ENCODE results near the gene KRT78. TPM values are rescaled to one million over a fixed set of nuclear protein-coding genes. Genes with fewer than 3 reads are reported as not detected.

The KRT78 gene
- total RNA-seq, 1 donor from 2014 or later, result 89.1 TPM

GRCh38 chr12:52871291-52872039 lies 22.7 kb upstream of the KRT78 start:
- intact Hi-C loops (cut with DNase I), result loop anchor here (10.0 kb wide), 1 partner anchor 497 kb away; no protein-coding TSS in a partner anchor
- peaks cover 74% of the 10 kb centered on the region for H3K4me1 ChIP-seq
- H3K27ac ChIP-seq, result peak overlapping the region; percentile 99
- TF ChIP-seq POLR2AphosphoS5 (IDR thresholded peaks at IDR 0.05; ENCODE audit: insufficient read depth in 1 of 2, low read depth in 1 of 2) (peak; percentile 56 to 78), CTCF (IDR thresholded peaks at IDR 0.05) (no peak)
- H3K36me3 ChIP-seq, result no peaks in the 10 kb centered on the region
- no peaks in the 10 kb centered on the region for H3K27me3 ChIP-seq
- DNase-seq (ENCODE audit: extremely low spot score in 2 of 2), result no peak
- H3K9me3 ChIP-seq, result no peaks in the 10 kb centered on the region
- no peak overlapping the region for H3K4me3 ChIP-seq

GRCh38 chr12:52870361-52871290 lies 21.8 kb upstream of the KRT78 start:
- no peaks in the 10 kb centered on the region for H3K27me3 ChIP-seq
- peaks cover 73% of the 10 kb centered on the region for H3K4me1 ChIP-seq
- H3K36me3 ChIP-seq, result no peaks in the 10 kb centered on the region
- H3K4me3 ChIP-seq, result no peak overlapping the region
- H3K27ac ChIP-seq, result peak overlapping the region; percentile 99
- no peak for DNase-seq (ENCODE audit: extremely low spot score in 2 of 2)
- TF ChIP-seq CTCF (IDR thresholded peaks at IDR 0.05) (peak; percentile 29 to 66 (median 50)), POLR2A (IDR thresholded peaks at IDR 0.05) (no peak)
- H3K9me3 ChIP-seq, result no peaks in the 10 kb centered on the region
- intact Hi-C loops (cut with DNase I), result loop anchor here (10.0 kb wide), 1 partner anchor 496 kb away; no protein-coding TSS in a partner anchor

GRCh38 chr12:52867642-52868041 lies 18.8 kb upstream of the KRT78 start:
- Histone ChIP-seq H3K27me3 (no peaks in the 10 kb centered on the region), H3K9me3 (no peaks in the 10 kb centered on the region), H3K36me3 (no peaks in the 10 kb centered on the region), H3K4me3 (no peak overlapping the region), H3K4me1 (peaks cover 48% of the 10 kb centered on the region), H3K27ac (peak overlapping the region; percentile 70)
- intact Hi-C loops (cut with DNase I), result no loop called here
- DNase-seq (ENCODE audit: extremely low spot score in 2 of 2), result no peak
- TF ChIP-seq POLR2AphosphoS5 (IDR thresholded peaks at IDR 0.05; ENCODE audit: insufficient read depth in 1 of 2, low read depth in 1 of 2), result peak in 1 of 2 donors; percentile 12
- no peak for TF ChIP-seq POLR2A (IDR thresholded peaks at IDR 0.05)

- Histone ChIP-seq H3K27ac (peak overlapping the region; percentile 70), H3K27me3 (no peaks in the 10 kb centered on the region), H3K4me1 (peaks cover 43% of the 10 kb centered on the region), H3K9me3 (no peaks in the 10 kb centered on the region), H3K36me3 (no peaks in the 10 kb centered on the region), H3K4me3 (no peak overlapping the region)
- intact Hi-C loops (cut with DNase I), result no loop called here
- no peak for DNase-seq (ENCODE audit: extremely low spot score in 2 of 2)
- no peak for TF ChIP-seq POLR2AphosphoS5 (IDR thresholded peaks at IDR 0.05; ENCODE audit: insufficient read depth in 1 of 2, low read depth in 1 of 2)
- TF ChIP-seq CTCF (IDR thresholded peaks at IDR 0.05), result no peak
- TF ChIP-seq POLR2A (IDR thresholded peaks at IDR 0.05), result no peak
Measured at GRCh38 chr12:52867152-52867551, 18.4 kb upstream of the KRT78 start.

GRCh38 chr12:52865090-52865944 lies 16.5 kb upstream of the KRT78 start:
- no peak overlapping the region for H3K4me3 ChIP-seq
- H3K36me3 ChIP-seq, result no peaks in the 10 kb centered on the region
- H3K27me3 ChIP-seq, result no peaks in the 10 kb centered on the region
- H3K4me1 ChIP-seq, result peaks cover 25% of the 10 kb centered on the region
- peak overlapping the region; percentile 70 for H3K27ac ChIP-seq
- intact Hi-C loops (cut with DNase I), result no loop called here
- H3K9me3 ChIP-seq, result no peaks in the 10 kb centered on the region
- TF ChIP-seq CTCF (IDR thresholded peaks at IDR 0.05) (peak; percentile 6 to 62 (median 60)), POLR2A (IDR thresholded peaks at IDR 0.05) (no peak)
- DNase-seq (ENCODE audit: extremely low spot score in 2 of 2), result peak in 1 of 2 donors; percentile 88

All from vagina (tissue), 2 donors.